Measurements from ENCODE around the gene PSORS1C1. TPM values are rescaled to one million over a fixed set of nuclear protein-coding genes. Genes with fewer than 3 reads are reported as not detected.

The PSORS1C1 gene
- total RNA-seq, 2 experiments from 2014 or later, result not detected

DNA sequence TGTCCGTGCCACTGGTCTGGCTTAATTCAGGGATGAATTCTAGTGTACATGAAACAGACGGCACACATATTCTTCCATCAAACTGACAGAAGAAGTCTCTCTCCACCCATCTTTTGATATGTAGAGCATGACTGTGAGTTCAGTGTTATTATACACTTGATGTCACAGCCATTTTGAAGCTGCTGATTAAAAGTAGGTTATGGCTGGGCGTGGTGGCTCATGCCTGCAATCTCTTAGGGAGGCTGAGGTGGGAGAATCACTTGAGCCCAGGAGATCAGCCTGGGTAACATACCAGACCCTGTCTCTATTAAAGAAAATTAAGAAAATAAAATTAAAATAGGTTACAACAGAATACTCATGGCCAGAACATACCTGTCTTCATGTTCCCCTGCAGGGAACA, 22.9 kb upstream of the PSORS1C1 start:
- Histone ChIP-seq H3K9me3 (ENCODE audit: low read length) (no peaks in the 10 kb centered on the region), H3K36me3 (ENCODE audit: insufficient read depth, low read length) (no peaks in the 10 kb centered on the region), H2AFZ (ENCODE audit: low read length) (no peak overlapping the region), H3K27ac (ENCODE audit: low read depth, low read length, poor library complexity, severe bottlenecking) (no peak overlapping the region), H3K4me1 (ENCODE audit: insufficient read depth, low read length, poor library complexity, severe bottlenecking) (peaks cover 12% of the 10 kb centered on the region), H3K4me2 (ENCODE audit: low read length) (no peak overlapping the region), H3K9me2 (ENCODE audit: insufficient read depth, low read length) (no peaks in the 10 kb centered on the region), H3K79me2 (ENCODE audit: insufficient read depth, low read depth, low read length) (no peaks in the 10 kb centered on the region), H4K20me1 (ENCODE audit: insufficient read depth, low read length) (no peaks in the 10 kb centered on the region), H3K4me3 (ENCODE audit: low read depth, low read length, poor library complexity, severe bottlenecking) (no peak overlapping the region)
- TF ChIP-seq CTCF (conservative IDR thresholded peaks at IDR 0.05; ENCODE audit: low read length), result no peak
- intact Hi-C loops (cut with micrococcal nuclease; ENCODE audit: unreplicated experiment), result no loop called here
- DNase-seq (ENCODE audit: low spot score), result no peak
- no TSS peak for BruUV-seq (replicated peaks)
- ChIA-PET POLR2A (no interaction called here), CTCF (ENCODE audit: unreplicated experiment) (no interaction called here)

- H3K4me1 ChIP-seq (ENCODE audit: insufficient read depth, low read length, poor library complexity, severe bottlenecking), result peaks cover 12% of the 10 kb centered on the region
Measured at GRCh38 chr6:31092238-31092637, 22.4 kb upstream of the PSORS1C1 start.

More at GRCh38 chr6:31092238-31092637, 22.4 kb upstream of the PSORS1C1 start:
- Histone ChIP-seq H3K27ac (ENCODE audit: low read depth, low read length, poor library complexity, severe bottlenecking) (no peak overlapping the region), H3K4me2 (ENCODE audit: low read length) (no peak overlapping the region), H3K4me3 (ENCODE audit: low read depth, low read length, poor library complexity, severe bottlenecking) (no peak overlapping the region), H3K36me3 (ENCODE audit: insufficient read depth, low read length) (no peaks in the 10 kb centered on the region), H3K9me3 (ENCODE audit: low read length) (no peaks in the 10 kb centered on the region), H2AFZ (ENCODE audit: low read length) (no peak overlapping the region), H3K79me2 (ENCODE audit: insufficient read depth, low read depth, low read length) (no peaks in the 10 kb centered on the region), H4K20me1 (ENCODE audit: insufficient read depth, low read length) (no peaks in the 10 kb centered on the region), H3K9me2 (ENCODE audit: insufficient read depth, low read length) (no peaks in the 10 kb centered on the region)
- TF ChIP-seq EZH2phosphoT487 (IDR thresholded peaks at IDR 0.05; ENCODE audit: borderline replicate concordance, low read depth, low read length) (no peak), CTCF (conservative IDR thresholded peaks at IDR 0.05; ENCODE audit: low read length) (no peak)
- CTCF ChIA-PET (ENCODE audit: unreplicated experiment), result no interaction called here
- no peak for DNase-seq (ENCODE audit: low spot score)
- intact Hi-C loops (cut with micrococcal nuclease; ENCODE audit: unreplicated experiment), result no loop called here
- POLR2A ChIA-PET, result no interaction called here
- no TSS peak for BruUV-seq (replicated peaks)

All from OCI-LY7 (cell line).